HCEC 1CT (cell line): ENCODE data around the gene MC2R.
"Not testable (repeated sequence)": the region's sequence is repeated elsewhere in the genome, so short reads cannot be mapped to it uniquely, and the experiment has no call there.

ENCODE experiments used
- DNase-seq: peaks from one replicate; pipeline ENCODE4 v3.0.0-alpha.2; 2017

Gene MC2R

GRCh38 chr18:13892098-13892497, 23.2 kb downstream of the MC2R start:
- DNase-seq = no peak

- no peak for DNase-seq
Observed at GRCh38 chr18:13890761-13891361, 24.5 kb downstream of the MC2R start.

DNA sequence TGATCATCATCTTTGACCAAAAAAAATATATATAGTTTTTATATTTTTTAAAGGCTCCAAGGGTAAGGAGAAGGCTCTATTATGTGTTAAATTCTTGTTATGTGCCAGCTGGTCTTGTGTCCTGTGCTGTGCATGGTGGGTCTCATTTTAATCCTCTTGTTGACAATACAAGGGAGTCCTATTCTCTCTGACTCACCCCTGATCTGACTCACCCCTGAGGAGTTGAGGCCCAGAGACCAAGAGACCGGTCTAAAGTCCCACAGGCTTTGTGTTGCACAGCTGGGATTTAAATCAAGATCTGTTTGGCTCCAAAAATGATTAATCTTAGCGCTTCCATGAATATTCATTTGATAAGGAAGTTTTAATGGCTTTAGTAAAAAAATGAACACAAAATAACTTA, 25.7 kb downstream of the MC2R start:
- no peak for DNase-seq

DNA sequence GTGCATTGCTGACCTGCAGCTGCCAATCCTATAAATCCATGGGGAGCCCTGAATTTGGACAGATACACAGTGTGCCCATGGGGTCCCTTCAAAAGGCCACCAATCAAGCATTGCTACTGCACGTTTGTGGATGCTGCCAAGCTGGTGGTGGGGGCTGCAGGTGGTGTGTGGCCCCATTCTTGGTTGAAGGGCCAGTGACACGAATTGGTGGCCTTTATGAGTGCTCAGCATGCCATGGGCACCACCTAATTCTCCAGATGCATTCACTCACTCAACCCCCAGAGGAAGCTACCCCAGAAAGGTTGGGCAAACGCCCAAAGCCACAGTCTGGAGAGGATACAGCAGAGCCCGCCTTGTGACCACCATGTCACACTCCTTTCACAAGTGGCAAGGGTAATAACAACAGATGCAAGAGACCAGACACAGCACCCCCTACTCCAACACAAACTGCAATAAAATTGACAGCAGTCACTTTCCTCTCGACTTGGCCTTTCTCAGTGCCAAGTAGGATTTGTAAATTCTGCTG, 27.1 kb downstream of the MC2R start:
- no peak for DNase-seq

- no peak for DNase-seq
Observed at GRCh38 chr18:13885009-13885408, 30.3 kb downstream of the MC2R start.

DNA sequence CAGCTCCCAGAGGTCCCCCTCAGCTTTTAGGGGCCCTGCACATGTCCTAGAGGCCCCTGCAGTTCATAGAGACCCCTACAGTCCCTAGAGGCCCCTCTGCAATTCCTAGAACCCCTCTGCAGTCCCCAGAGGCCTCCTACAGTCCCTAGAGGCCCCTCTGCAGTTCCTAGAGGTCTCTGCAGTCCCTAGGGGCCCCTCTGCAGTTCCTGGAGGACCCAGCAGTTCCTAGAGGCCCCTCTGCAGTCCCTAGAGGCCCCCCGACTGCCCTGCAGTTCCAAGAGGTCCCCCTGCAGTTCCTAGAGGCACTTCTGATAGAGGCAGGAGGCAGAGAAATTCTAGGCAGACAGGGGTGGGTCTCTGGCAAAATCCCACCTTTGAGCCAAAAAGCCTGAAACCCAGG, 35.4 kb downstream of the MC2R start:
- DNase-seq = no peak

DNA sequence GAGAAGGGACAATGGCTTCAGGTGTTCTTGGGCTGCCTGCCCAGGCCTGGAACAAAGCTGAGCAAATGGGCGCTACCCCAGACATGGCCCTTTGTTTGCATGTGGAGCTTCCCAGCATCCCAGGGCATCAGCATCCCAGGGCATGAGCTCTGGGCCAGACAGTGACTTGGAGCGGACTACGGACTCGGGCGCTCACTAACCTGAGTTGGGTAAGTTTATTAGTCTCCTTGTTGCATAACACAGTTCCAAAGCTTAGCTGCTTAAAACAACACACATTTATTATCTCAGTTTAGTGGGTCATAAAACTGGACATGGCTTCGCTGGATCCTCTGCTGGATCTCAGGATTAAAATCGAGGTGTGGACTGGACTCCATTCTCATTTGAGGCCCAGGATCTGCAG, 35.8 kb downstream of the MC2R start:
- no peak for DNase-seq

DNA sequence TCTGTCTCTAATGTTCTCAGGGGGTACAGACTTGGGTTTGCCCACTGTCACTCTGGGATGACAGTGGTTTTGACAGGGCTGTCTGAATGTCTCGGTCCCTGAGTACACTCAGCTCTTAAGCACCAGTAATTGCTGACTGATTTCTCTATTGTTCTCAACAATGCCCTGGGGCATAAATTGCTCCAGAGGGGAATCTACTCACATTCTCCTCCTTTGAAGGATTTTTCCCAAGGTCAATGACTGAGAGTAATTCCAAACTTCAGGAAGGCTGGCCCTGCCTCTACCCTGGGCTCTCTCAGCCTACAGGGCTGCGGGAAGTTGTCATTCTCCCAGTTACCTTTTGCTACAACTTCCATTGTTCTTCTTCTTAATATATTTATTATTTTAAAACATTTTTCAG, 36.5 kb downstream of the MC2R start:
- no peak for DNase-seq

DNA sequence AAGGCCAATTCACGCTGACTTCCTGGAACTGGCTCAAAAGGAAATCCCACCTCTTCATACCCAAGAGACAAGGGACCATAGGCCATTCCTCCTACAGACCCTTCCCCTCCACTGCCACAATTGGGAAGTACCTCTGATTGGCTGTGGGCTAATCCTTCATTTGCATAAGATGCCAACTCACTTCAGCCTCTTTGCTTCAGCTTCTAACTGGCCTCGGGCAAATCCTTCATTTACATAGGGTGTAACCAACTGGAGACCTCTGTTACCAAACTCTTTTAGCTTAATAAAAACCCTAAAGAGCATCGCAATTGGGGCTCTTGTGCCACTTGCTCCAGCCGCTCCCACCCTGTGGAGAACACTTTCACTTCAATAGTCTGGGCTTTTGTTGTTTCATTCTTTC, 38.2 kb downstream of the MC2R start:
- no peak for DNase-seq

- DNase-seq = no peak
Observed at GRCh38 chr18:13874558-13874957, 40.8 kb downstream of the MC2R start.

GRCh38 chr18:13872932-13873331, 42.4 kb downstream of the MC2R start:
- DNase-seq = no peak

DNA sequence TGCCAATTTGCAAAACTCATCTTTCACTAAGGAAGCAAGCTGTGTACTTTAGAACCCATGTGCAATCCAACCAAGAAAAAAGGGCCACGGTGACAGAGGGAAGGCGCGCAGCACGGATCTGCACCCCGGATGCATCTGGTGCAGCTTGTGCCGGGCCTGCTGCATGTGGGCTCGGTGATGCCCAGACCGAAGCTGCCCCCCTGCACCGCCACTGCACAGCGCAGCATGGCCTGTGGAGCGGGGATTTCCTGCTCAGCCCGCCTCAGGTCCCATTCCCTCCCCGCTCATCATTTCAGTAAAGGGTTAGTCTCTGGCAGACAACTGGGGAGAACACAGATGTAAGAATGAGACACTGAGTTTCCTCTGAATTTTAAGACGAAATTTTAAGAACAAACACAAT, 43.0 kb downstream of the MC2R start:
- no peak for DNase-seq

- DNase-seq = no peak
Observed at GRCh38 chr18:13871701-13872100, 43.6 kb downstream of the MC2R start.

- no peak for DNase-seq
Observed at GRCh38 chr18:13868501-13869271, 46.6 kb downstream of the MC2R start.

DNA sequence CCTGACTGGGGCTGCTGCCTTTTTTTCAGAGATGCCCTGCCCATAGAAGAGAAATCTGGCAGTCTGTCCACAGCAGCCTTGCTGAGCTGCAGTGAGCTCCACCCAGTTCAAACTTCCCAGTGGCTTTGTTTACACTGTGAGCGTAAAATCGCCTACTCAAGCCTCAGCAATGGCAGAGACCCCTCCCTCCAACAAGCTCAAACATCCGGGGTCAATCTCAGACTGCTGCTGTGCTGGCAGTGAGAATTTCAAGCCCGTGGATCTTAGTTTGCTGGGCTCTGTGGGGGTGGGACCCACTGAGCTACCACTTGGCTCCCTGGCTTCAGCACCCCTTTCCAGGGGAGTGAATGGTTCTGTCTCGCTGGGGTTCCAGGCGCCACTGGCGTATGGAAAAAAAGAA, 52.4 kb downstream of the MC2R start:
- not testable (repeated sequence) for DNase-seq

GRCh38 chr18:13849791-13850190, 65.5 kb downstream of the MC2R start:
- no peak for DNase-seq

- DNase-seq = no peak
Observed at GRCh38 chr18:13836559-13836958, 78.8 kb downstream of the MC2R start.

DNA sequence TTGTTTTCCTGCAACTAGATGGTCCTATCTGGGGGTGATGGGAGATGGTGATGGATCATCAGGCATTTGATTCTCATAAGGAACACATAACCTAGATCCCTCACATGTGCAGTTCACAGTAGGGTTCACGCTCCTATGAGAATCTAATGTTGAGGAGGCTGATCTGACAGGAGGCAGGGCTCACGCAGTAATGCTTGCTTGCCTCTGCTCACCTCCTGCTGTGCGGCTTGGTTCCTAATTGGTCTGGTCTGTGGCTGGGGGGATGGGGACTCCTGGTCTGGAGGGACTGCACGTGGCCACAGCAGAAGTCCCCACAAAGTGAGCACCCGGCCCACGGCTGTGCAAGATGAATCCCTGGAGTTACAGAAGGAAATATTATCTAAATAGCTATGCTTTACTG, 80.1 kb downstream of the MC2R start:
- no peak for DNase-seq

DNA sequence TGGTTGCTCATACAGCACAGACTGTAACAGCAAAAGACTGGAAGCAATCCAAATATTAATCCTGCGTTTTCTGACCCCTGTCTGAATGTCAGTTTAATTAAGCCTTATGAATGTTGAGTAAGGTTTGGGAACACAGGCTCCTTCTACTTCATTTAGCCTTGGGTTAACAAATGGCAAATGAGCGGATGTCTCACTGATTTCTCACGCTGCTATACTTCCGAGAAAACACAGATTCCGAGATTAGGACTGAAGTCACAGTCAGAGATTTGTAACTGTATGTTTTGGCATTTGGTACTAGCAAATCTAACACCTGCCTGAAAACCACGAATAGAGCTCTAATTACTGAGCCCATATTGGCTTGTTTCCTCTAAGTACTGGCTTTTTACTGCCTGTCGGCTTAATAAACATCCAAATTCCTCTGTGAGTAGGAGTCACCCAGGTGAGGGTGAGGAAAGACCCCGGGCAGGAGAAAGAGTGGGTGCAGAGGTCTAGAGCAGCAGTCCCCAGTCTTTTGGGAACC, 80.8 kb downstream of the MC2R start:
- no peak for DNase-seq
